Measurements from ENCODE around the gene CALR.

Gene CALR

DNA sequence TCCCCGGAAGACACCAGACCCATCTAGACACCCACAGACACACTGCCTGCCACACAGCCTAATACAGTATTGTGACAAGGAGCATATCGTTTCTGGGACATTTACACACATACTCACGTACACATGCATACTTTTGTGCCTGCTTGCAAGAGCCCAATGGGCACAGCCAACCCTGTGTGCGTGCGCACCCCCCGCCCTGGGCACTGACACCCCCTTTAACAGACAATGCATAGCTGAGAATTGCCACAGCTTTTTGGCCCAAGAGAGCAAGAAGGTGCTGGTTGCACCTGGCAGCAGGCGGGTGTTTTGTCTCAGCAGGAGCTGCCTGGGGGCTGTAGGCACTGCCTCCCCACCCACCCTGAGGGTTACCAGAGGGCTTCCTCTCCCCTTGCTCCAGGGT, 55.2 kb downstream of the CALR start:
- ChIA-PET POLR2A (no interaction called here), CTCF (no interaction called here)
- no peak for TF ChIP-seq ELF4 (IDR thresholded peaks at IDR 0.05)
- no peak for TF ChIP-seq TARDBP (IDR thresholded peaks at IDR 0.05)
- TF ChIP-seq LEF1 (IDR thresholded peaks at IDR 0.05; ENCODE audit: borderline replicate concordance): no peak
- TF ChIP-seq FOXM1 (IDR thresholded peaks at IDR 0.05; ENCODE audit: borderline replicate concordance): no peak
- TF ChIP-seq FOXA1 (IDR thresholded peaks at IDR 0.05): no peak
- DNase-seq (ENCODE audit: extremely low spot score): no peak
